H9 (cell line): ENCODE data around the gene ARHGAP26. TPM values are rescaled to one million over a fixed set of nuclear protein-coding genes. Genes with fewer than 3 reads are reported as not detected.
A peak's percentile ranks its signal among the peaks of the same experiment; 100 is the strongest.

Source experiments
- DNase-seq: peaks from one replicate; pipeline ENCODE4 v3.0.0-alpha.2; 2017
- H2AFZ ChIP-seq: one replicate; pipeline ENCODE4 v1.6.1; 2013; ENCODE audit warnings: mild to moderate bottlenecking, low read length, control low read depth, moderate library complexity
- H2AK5ac ChIP-seq: 2 replicates; pipeline ENCODE4 v1.6.1; 2013; ENCODE audit warnings: low read length, control low read depth, mixed read lengths; ENCODE audit not compliant: insufficient read length
- H2BK120ac ChIP-seq: one replicate; pipeline ENCODE4 v1.6.1; 2013; ENCODE audit warnings: low read depth, mild to moderate bottlenecking, low read length, control low read depth, inconsistent platforms; ENCODE audit not compliant: poor library complexity, severe bottlenecking
- H2BK12ac ChIP-seq: 2 replicates; pipeline ENCODE4 v1.6.1; 2013; ENCODE audit warnings: low read length, control low read depth, mixed read lengths, low read depth; ENCODE audit not compliant: insufficient read length
- H2BK15ac ChIP-seq: 2 replicates; pipeline ENCODE4 v1.6.1; 2013; ENCODE audit warnings: low read depth, low read length, control low read depth
- H2BK20ac ChIP-seq: one replicate; pipeline ENCODE4 v1.6.1; 2013; ENCODE audit warnings: low read depth, mild to moderate bottlenecking, low read length, control low read depth, inconsistent platforms; ENCODE audit not compliant: poor library complexity, severe bottlenecking
- H2BK5ac ChIP-seq: 2 replicates; pipeline ENCODE4 v1.6.1; 2013; ENCODE audit warnings: low read length, control low read depth, mixed read lengths; ENCODE audit not compliant: insufficient read length
- H3K14ac ChIP-seq: 2 replicates; pipeline ENCODE4 v1.6.1; 2013; ENCODE audit warnings: low read length, control low read depth; ENCODE audit not compliant: insufficient read depth
- H3K18ac ChIP-seq: 2 replicates; pipeline ENCODE4 v1.6.1; 2013; ENCODE audit warnings: low read depth, mild to moderate bottlenecking, mixed read lengths, low read length, control low read depth; ENCODE audit not compliant: insufficient read length
- H3K23ac ChIP-seq: 2 replicates; pipeline ENCODE4 v1.6.1; 2013; ENCODE audit warnings: low read length, control low read depth, mixed read lengths, low read depth; ENCODE audit not compliant: insufficient read length
- H3K23me2 ChIP-seq: 2 replicates; pipeline ENCODE4 v1.6.1; 2013; ENCODE audit warnings: low read depth, mild to moderate bottlenecking, mixed read lengths, low read length, control low read depth; ENCODE audit not compliant: insufficient read length, poor library complexity, severe bottlenecking
- H3K27ac ChIP-seq: 2 replicates; pipeline ENCODE4 v1.5.1; 2013; ENCODE audit warnings: low read length, control low read depth, mixed read lengths, low read depth; ENCODE audit not compliant: insufficient read length
- H3K27me3 ChIP-seq: 2 replicates; pipeline ENCODE4 v1.6.1; 2013; ENCODE audit warnings: low read length, control low read depth, inconsistent platforms; ENCODE audit not compliant: insufficient read depth
- H3K4ac ChIP-seq: 2 replicates; pipeline ENCODE4 v1.6.1; 2013; ENCODE audit warnings: low read depth, mild to moderate bottlenecking, control low read depth, inconsistent platforms, low read length, moderate library complexity
- H3K4me1 ChIP-seq: 2 replicates; pipeline ENCODE4 v1.6.1; 2013; ENCODE audit warnings: low read length, control low read depth, inconsistent platforms; ENCODE audit not compliant: insufficient read depth
- H3K4me2 ChIP-seq: 2 replicates; pipeline ENCODE4 v1.6.1; 2013; ENCODE audit warnings: low read length, control low read depth, mixed read lengths; ENCODE audit not compliant: insufficient read length, insufficient read depth
- H3K56ac ChIP-seq: 2 replicates; pipeline ENCODE4 v1.6.1; 2013; ENCODE audit warnings: low read depth, mild to moderate bottlenecking, mixed read lengths, low read length, control low read depth; ENCODE audit not compliant: insufficient read length
- H3K79me1 ChIP-seq: 2 replicates; pipeline ENCODE4 v1.6.1; 2013; ENCODE audit warnings: low read depth, mild to moderate bottlenecking, moderate library complexity, low read length, control low read depth, inconsistent platforms; ENCODE audit not compliant: insufficient read depth, poor library complexity, severe bottlenecking
- H3K79me2 ChIP-seq: 2 replicates; pipeline ENCODE4 v1.6.1; 2013; ENCODE audit warnings: low read length, control low read depth, inconsistent platforms; ENCODE audit not compliant: insufficient read depth
- H3K9ac ChIP-seq: 2 replicates; pipeline ENCODE4 v1.6.1; 2013; ENCODE audit warnings: low read length, control low read depth, mixed read lengths; ENCODE audit not compliant: insufficient read length; ENCODE audit errors: extremely low read depth
- H3K9me3 ChIP-seq: one replicate; pipeline ENCODE4 v1.6.1; 2013; ENCODE audit warnings: low read depth, low read length, inconsistent platforms; ENCODE audit not compliant: control insufficient read depth
- H3T11ph ChIP-seq: one replicate; pipeline ENCODE4 v1.6.1; 2013; ENCODE audit warnings: mild to moderate bottlenecking, low read length, control low read depth, inconsistent platforms
- H4K20me1 ChIP-seq: one replicate; pipeline ENCODE4 v1.6.1; 2013; ENCODE audit not compliant: control insufficient read depth, insufficient read length, insufficient read depth
- H4K5ac ChIP-seq: 2 replicates; pipeline ENCODE4 v1.6.1; 2013; ENCODE audit warnings: low read depth, mild to moderate bottlenecking, mixed read lengths, low read length, control low read depth; ENCODE audit not compliant: insufficient read length
- H4K8ac ChIP-seq: replicated peaks from 2 replicates; pipeline ENCODE4 v1.6.1; 2013; ENCODE audit warnings: low read length, control low read depth, mixed read lengths, low read depth; ENCODE audit not compliant: insufficient read length
- H4K91ac ChIP-seq: 2 replicates; pipeline ENCODE4 v1.6.1; 2013; ENCODE audit warnings: low read depth, mild to moderate bottlenecking, moderate library complexity, mixed read lengths, low read length, control low read depth; ENCODE audit not compliant: insufficient read length
- H3K27ac Mint-ChIP-seq, 3 experiments: 2 replicates in 2 of 3; 3 replicates in 1 of 3; pipeline ENCODE4 v1.8.0; 2020 to 2021; ENCODE audit warnings: mixed read lengths in 3 of 3, mild to moderate bottlenecking in 1 of 3, moderate library complexity in 1 of 3
- H3K27me3 Mint-ChIP-seq: 2 replicates; pipeline ENCODE4 v1.8.0; 2021; ENCODE audit warnings: low read depth, mild to moderate bottlenecking, moderate library complexity, mixed read lengths
- H3K36me3 Mint-ChIP-seq, 3 experiments: 2 replicates in 2 of 3; 3 replicates in 1 of 3; pipeline ENCODE4 v1.8.0; 2020 to 2021; ENCODE audit warnings: low read depth in 3 of 3, mixed read lengths in 3 of 3; ENCODE audit not compliant: insufficient read depth in 1 of 3
- H3K4me1 Mint-ChIP-seq, 2 experiments: 2 replicates each; pipeline ENCODE4 v1.8.0; 2020; ENCODE audit warnings: mixed read lengths in 2 of 2
- H3K4me3 Mint-ChIP-seq, 2 experiments: 2 replicates in 1 of 2; 3 replicates in 1 of 2; pipeline ENCODE4 v1.8.0; 2020 to 2021; ENCODE audit warnings: mild to moderate bottlenecking in 2 of 2, mixed read lengths in 2 of 2, moderate library complexity in 1 of 2
- H3K9me3 Mint-ChIP-seq, 2 experiments: 2 replicates in 1 of 2; 3 replicates in 1 of 2; pipeline ENCODE4 v1.8.0; 2020; ENCODE audit warnings: mild to moderate bottlenecking in 2 of 2, mixed read lengths in 2 of 2, moderate library complexity in 1 of 2
- WGBS: extraction: QIAGEN DNeasy Blood & Tissue Kit; methylation state at CpG from one replicate; pipeline ENCODE4 v1.1.7; 2013; ENCODE audit warnings: missing lambda C conversion rate, low lambda C conversion rate, mixed read lengths; ENCODE audit not compliant: insufficient read length; ENCODE audit errors: extremely low coverage; 5-methylcytosine and 5-hydroxymethylcytosine counted together
- total RNA-seq: library from RNA; stranded (reverse); gene quantifications from 2 replicates; pipeline ENCODE4 v1.2.1, GENCODE V29; 2021
- TF ChIP-seq, protein P1 (sequence below): fragments of 200-600 bp; sonication (generic); conservative IDR thresholded peaks from 3 replicates; pipeline ENCODE4 v1.8.0; 2021; ENCODE audit warnings: antibody characterized with exemption, mild to moderate bottlenecking

ARHGAP26 gene
- total RNA-seq, 1 experiment from 2014 or later, result 13.8 TPM

DNA sequence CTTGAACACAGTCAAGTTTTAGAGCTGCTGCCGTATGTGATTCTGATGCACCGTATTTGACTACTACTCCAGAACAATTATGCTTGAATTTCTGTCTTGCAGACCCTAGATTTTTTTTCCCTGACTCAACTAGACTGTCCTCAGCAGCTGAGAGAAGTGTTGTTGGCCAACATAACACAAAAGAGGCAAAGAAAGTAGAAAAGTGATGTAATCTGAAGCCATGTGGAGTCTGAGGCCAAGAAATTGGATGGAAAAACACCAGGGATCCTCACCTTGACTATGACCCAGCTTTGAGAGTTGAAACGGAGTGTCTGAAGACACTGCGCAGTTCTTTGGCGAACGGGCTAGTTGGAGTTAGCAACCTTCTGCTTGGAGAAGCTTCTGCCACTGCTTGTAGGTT is 48.0 kb upstream of the ARHGAP26 start:
- Mint-ChIP-seq H3K4me3 (no peak overlapping the region), H3K4me1 (peaks cover 30 to 34% of the 10 kb centered on the region in 2 experiments), H3K9me3 (no peaks in the 10 kb centered on the region), H3K27me3 (no peaks in the 10 kb centered on the region), H3K27ac (peak overlapping the region in 1 of 3 experiments; percentile 41; a peak in 1 of 7 replicates), H3K36me3 (peaks cover 0 to 55% (median 5%) of the 10 kb centered on the region in 3 experiments; a peak in 3 of 7 replicates)
- no peak overlapping the region for H2BK120ac ChIP-seq
- no peak overlapping the region for H3K27ac ChIP-seq
- no peak overlapping the region for H4K5ac ChIP-seq
- no peak overlapping the region for H2BK20ac ChIP-seq
- TF ChIP-seq, protein P1, sequence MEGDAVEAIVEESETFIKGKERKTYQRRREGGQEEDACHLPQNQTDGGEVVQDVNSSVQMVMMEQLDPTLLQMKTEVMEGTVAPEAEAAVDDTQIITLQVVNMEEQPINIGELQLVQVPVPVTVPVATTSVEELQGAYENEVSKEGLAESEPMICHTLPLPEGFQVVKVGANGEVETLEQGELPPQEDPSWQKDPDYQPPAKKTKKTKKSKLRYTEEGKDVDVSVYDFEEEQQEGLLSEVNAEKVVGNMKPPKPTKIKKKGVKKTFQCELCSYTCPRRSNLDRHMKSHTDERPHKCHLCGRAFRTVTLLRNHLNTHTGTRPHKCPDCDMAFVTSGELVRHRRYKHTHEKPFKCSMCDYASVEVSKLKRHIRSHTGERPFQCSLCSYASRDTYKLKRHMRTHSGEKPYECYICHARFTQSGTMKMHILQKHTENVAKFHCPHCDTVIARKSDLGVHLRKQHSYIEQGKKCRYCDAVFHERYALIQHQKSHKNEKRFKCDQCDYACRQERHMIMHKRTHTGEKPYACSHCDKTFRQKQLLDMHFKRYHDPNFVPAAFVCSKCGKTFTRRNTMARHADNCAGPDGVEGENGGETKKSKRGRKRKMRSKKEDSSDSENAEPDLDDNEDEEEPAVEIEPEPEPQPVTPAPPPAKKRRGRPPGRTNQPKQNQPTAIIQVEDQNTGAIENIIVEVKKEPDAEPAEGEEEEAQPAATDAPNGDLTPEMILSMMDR, result no peak
- H2BK12ac ChIP-seq, result no peak overlapping the region
- no peak overlapping the region for H3K4me2 ChIP-seq
- no peak overlapping the region for H3K9ac ChIP-seq
- no peak overlapping the region for H4K8ac ChIP-seq
- H3K79me2 ChIP-seq, result no peaks in the 10 kb centered on the region
- peaks cover 6% of the 10 kb centered on the region; the same call in 1 of the 2 replicates for H3K4me1 ChIP-seq
- no peak overlapping the region for H2BK15ac ChIP-seq
- no peak overlapping the region for H2AK5ac ChIP-seq
- no peaks in the 10 kb centered on the region for H3K23me2 ChIP-seq
- WGBS, result no CpG with 5 or more reads among the region's 6 CpGs
- H2AFZ ChIP-seq, result no peak overlapping the region
- H2BK5ac ChIP-seq, result no peak overlapping the region
- no peak overlapping the region for H3K4ac ChIP-seq
- H3K79me1 ChIP-seq, result no peaks in the 10 kb centered on the region
- no peaks in the 10 kb centered on the region for H4K20me1 ChIP-seq
- H3K56ac ChIP-seq, result no peak overlapping the region
- H3K9me3 ChIP-seq, result no peaks in the 10 kb centered on the region
- H3K18ac ChIP-seq, result no peak overlapping the region
- H3T11ph ChIP-seq, result no peak overlapping the region
- H3K14ac ChIP-seq, result no peak overlapping the region
- DNase-seq, result no peak
- no peak overlapping the region for H4K91ac ChIP-seq
- no peaks in the 10 kb centered on the region for H3K27me3 ChIP-seq
- H3K23ac ChIP-seq, result no peak overlapping the region
